OCI-M1 (cell line): ENCODE results near the gene DESI1.
"Not testable (repeated sequence)": the region's sequence is repeated elsewhere in the genome, so short reads cannot be mapped to it uniquely, and the experiment has no call there.

Experiments used
- DNase-seq: peaks from one replicate; lab custom pipeline; 2025; lab: John Stamatoyannopoulos, UW

The DESI1 gene

GRCh38 chr22:41558241-41558630 is 62.6 kb downstream of the DESI1 start:
- not testable (repeated sequence) for DNase-seq

- no peak for DNase-seq
Observed at GRCh38 chr22:41557401-41558240, 63.2 kb downstream of the DESI1 start.

GRCh38 chr22:41556561-41556960 is 64.3 kb downstream of the DESI1 start:
- no peak for DNase-seq

DNA sequence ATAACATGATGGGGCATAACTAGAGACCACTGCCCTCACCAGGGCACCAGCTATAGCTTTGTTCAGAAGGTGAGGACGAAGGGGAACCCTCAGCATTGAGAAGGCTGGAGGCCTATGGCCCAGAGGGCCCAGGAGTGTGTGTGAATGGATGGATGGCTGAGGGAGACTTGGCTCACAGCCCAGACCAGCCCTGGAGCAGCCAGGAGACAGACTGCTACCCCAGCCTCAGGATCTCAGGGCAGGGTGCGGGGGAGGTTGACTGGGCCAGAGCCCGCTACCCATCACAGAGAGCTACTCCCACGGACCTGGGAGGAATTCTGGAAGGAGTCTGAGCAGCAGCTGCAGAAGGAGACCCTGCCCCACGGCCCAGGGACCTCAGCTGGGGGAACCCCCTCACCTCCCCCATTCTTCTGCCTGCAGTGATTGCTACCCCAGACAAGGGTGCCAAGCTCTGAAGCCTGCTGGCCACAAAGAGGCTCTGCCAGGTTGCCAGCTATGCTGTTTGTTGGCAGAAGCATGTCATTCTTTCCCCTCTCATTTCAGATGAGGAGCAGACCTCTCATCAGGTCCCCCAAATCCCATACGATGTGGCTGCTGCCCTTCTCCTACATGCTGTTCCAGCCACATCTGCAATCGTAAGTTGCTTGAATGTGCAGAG is 65.4 kb downstream of the DESI1 start:
- no peak for DNase-seq

GRCh38 chr22:41551877-41552582 is 68.8 kb downstream of the DESI1 start:
- no peak for DNase-seq

- no peak for DNase-seq
Observed at GRCh38 chr22:41550952-41551491, 69.8 kb downstream of the DESI1 start.

GRCh38 chr22:41548830-41549211 is 72.0 kb downstream of the DESI1 start:
- DNase-seq = no peak
